ENCODE results near the gene HSPA12A. TPM values are rescaled to one million over a fixed set of nuclear protein-coding genes. Genes with fewer than 3 reads are reported as not detected.

HSPA12A gene
- total RNA-seq, 1 donor from 2014 or later = 13.0 TPM

GRCh38 chr10:116631871-116632295 is 110.5 kb downstream of the HSPA12A start:
- no peak for DNase-seq (ENCODE audit: low spot score)

GRCh38 chr10:116630020-116630419 is 112.3 kb downstream of the HSPA12A start:
- no peak for DNase-seq (ENCODE audit: low spot score)

GRCh38 chr10:116629340-116629739 is 113.0 kb downstream of the HSPA12A start:
- DNase-seq (ENCODE audit: low spot score) = no peak

GRCh38 chr10:116627386-116627933 is 114.9 kb downstream of the HSPA12A start:
- no peak for DNase-seq (ENCODE audit: low spot score)

- no peak for DNase-seq (ENCODE audit: low spot score)
Measured at GRCh38 chr10:116626815-116627214, 115.6 kb downstream of the HSPA12A start.

GRCh38 chr10:116625845-116626244 is 116.5 kb downstream of the HSPA12A start:
- DNase-seq (ENCODE audit: low spot score) = no peak

GRCh38 chr10:116621934-116622655 is 120.3 kb downstream of the HSPA12A start:
- DNase-seq (ENCODE audit: low spot score) = no peak

GRCh38 chr10:116621476-116621875 is 120.9 kb downstream of the HSPA12A start:
- DNase-seq (ENCODE audit: low spot score) = no peak

Other genes starting within 250 kb of the HSPA12A start
- 0.72 TPM for gene PNLIP, start 196.6 kb downstream of the HSPA12A start, total RNA-seq (ENCODE audit: insufficient read depth, low replicate concordance)
- gene PNLIPRP1, start 151.6 kb downstream of the HSPA12A start, total RNA-seq (ENCODE audit: insufficient read depth, low replicate concordance) = 2.9 TPM
- not detected for gene PNLIPRP2, start 121.6 kb downstream of the HSPA12A start, total RNA-seq (ENCODE audit: insufficient read depth, low replicate concordance)
- gene ENO4, start 106.9 kb upstream of the HSPA12A start, total RNA-seq (ENCODE audit: insufficient read depth, low replicate concordance) = 0.72 TPM